Activated T-cell treated with anti-CD3 and anti-CD28 coated beads for 24 hours (primary cell): ENCODE data around the gene INHBB.

Source experiments
- DNase-seq: peaks from one replicate; pipeline ENCODE4 v3.0.0-alpha.2; 2020; ENCODE audit warnings: low read depth

INHBB gene

GRCh38 chr2:120398051-120398995 is 52.4 kb downstream of the INHBB start:
- DNase-seq: no peak

DNA sequence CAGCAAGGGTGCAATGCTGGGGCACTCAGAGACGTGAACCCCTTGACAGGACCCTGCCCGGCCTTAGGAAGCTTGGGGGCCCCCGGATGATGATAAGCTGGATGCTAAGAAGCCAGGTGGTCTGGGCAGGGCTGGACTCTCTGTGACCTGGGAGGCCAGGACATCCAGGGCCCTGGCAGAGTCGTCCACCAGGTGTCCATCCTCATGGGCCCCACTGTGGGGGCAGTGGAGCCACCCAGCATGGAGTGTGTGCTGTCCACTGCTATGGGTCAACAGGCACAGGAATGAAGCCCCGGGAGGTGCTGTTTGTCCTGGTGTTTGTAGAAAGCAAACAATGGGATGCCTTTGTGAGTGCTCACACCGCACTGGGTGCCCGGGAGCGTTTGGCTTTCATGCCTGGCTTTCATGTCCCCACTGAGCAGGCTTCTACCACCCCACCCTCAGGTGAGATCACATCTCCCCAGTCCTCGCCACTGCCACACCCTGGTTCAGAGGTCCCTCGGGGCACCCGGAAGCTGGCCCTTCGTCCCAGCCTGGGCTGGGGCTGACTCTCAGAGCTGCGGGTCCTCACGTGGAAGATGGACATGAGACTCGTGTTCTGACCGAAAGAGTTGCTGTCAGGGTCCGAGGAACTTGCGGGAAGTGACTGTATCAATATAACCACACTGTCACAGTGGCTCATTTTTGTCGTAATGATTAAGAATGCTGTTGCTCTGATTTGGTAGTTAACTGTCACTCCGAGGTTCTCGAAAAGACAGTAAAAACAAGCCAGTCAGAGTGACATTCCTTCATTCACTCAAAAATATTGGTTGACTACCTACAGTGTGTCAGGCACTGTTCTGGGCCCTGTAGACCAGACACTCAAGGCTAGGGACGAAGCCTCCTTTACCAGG is 53.3 kb downstream of the INHBB start:
- no peak for DNase-seq

DNA sequence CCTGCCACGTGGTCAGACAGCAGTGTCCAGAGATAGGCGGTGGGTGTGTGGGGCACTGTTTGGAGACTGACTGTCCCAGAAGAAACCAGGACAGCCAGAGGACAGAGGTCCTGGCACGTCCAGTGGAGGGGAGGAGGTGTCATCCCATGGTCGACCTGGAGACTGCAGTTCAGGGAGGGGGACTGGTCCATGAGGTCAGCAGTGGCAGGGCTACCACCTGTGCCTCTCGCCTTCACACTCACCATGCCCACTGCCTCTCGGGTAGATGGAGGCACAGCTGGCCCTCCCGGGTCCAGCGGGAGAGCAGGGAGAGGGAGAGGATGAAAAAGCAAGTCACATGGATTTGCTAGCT is 53.9 kb downstream of the INHBB start:
- no peak for DNase-seq

GRCh38 chr2:120400551-120400950 is 54.6 kb downstream of the INHBB start:
- DNase-seq: no peak
